Inferior parietal cortex (tissue), 1 donor: ENCODE data around the gene CDH16.
"Not testable (repeated sequence)": the region's sequence is repeated elsewhere in the genome, so short reads cannot be mapped to it uniquely, and the experiment has no call there.

ENCODE experiments used
- DNase-seq: peaks from one replicate; pipeline ENCODE4 v3.0.0-alpha.2; 2016; ENCODE audit errors: extremely low spot score

The CDH16 gene

GRCh38 chr16:66918803-66919568 is at the start of gene CDH16:
Gene CDH16, minus strand, starts transcription at chr16:66918885. Its CDS starts 820 bp downstream, at chr16:66918065.
- DNase-seq: no peak

GRCh38 chr16:66964049-66964448 is 45.4 kb upstream of the CDH16 start:
- no peak for DNase-seq

GRCh38 chr16:66961914-66962313 is 43.2 kb upstream of the CDH16 start:
- no peak for DNase-seq

GRCh38 chr16:66961065-66961744 is 42.5 kb upstream of the CDH16 start, which contains the start of gene CES3:
Gene CES3, plus strand, starts transcription at chr16:66961266. Its CDS starts 42 bp downstream, at chr16:66961308.
- peak; percentile 53 for DNase-seq

GRCh38 chr16:66960270-66960669 is 41.6 kb upstream of the CDH16 start:
- no peak for DNase-seq

- DNase-seq: peak; percentile 45
Observed at GRCh38 chr16:66959704-66960161, 41.0 kb upstream of the CDH16 start.

GRCh38 chr16:66958857-66959703 is 40.4 kb upstream of the CDH16 start:
- DNase-seq: no peak

GRCh38 chr16:66956154-66956457 is 37.4 kb upstream of the CDH16 start:
- not testable (repeated sequence) for DNase-seq

GRCh38 chr16:66955363-66956153 is 36.9 kb upstream of the CDH16 start:
- not testable (repeated sequence) for DNase-seq

GRCh38 chr16:66954097-66954659 is 35.5 kb upstream of the CDH16 start:
- peak; percentile 95 for DNase-seq

- no peak for DNase-seq
Observed at GRCh38 chr16:66953462-66954096, 34.9 kb upstream of the CDH16 start.

GRCh38 chr16:66952430-66953110 is 33.9 kb upstream of the CDH16 start:
- no peak for DNase-seq

GRCh38 chr16:66950971-66951790 is 32.5 kb upstream of the CDH16 start:
- DNase-seq: no peak

GRCh38 chr16:66950437-66950836 is 31.8 kb upstream of the CDH16 start:
- no peak for DNase-seq

GRCh38 chr16:66949472-66949871 is 30.8 kb upstream of the CDH16 start:
- no peak for DNase-seq

- no peak for DNase-seq
Observed at GRCh38 chr16:66948837-66949225, 30.1 kb upstream of the CDH16 start.

GRCh38 chr16:66948134-66948836 is 29.6 kb upstream of the CDH16 start:
- DNase-seq: no peak

GRCh38 chr16:66947302-66948065 is 28.8 kb upstream of the CDH16 start:
- DNase-seq: peak; percentile 96
